Fibroblast of lung (primary cell): Measurements from ENCODE around the gene ALDH1A2.

Source experiments
- CTCF ChIP-seq, 2 donors: IDR thresholded peaks in 1 of 2; conservative IDR thresholded peaks in 1 of 2; 1 replicate in 1 of 2; 2 replicates in 1 of 2; pipeline ENCODE4 v1.5.1; 2011 to 2012; ENCODE audit warnings: low read length in 2 of 2, control low read depth in 1 of 2, inconsistent platforms in 1 of 2, low read depth in 1 of 2, mild to moderate bottlenecking in 1 of 2
- EZH2 ChIP-seq: IDR thresholded peaks from 2 replicates; pipeline ENCODE4 v1.5.1; 2012; ENCODE audit warnings: low read length, control low read depth, mild to moderate bottlenecking; ENCODE audit errors: missing control alignments

- no peak for TF ChIP-seq CTCF (conservative IDR thresholded peaks at IDR 0.05 in 1 of 2, IDR thresholded peaks at IDR 0.05 in 1 of 2; ENCODE audit: low read depth in 1 of 2, low read length in 2 of 2)
- no peak for TF ChIP-seq EZH2
Observed at GRCh38 chr15:58026552-58026951, 39.0 kb downstream of the ALDH1A2 start.
